Esophagus squamous epithelium (tissue), 4 donors: ENCODE measurements around the gene ATP2B3.

Experiments used
- POLR2A ChIP-seq, 4 donors: fragments of 450-650 bp; IDR thresholded peaks; one replicate each; pipeline ENCODE4 v1.6.1; 2017; ENCODE audit warnings: antibody characterized with exemption in 4 of 4, mild to moderate bottlenecking in 4 of 4, moderate library complexity in 3 of 4
- TF ChIP-seq, protein P1 (sequence below), 6 experiments: fragments of 450-650 bp in 4 of 6; fragments of 200-600 bp in 2 of 6; sonication (generic) in 2 of 6; IDR thresholded peaks; one replicate each; pipeline ENCODE4 v1.5.1; 2016 to 2019; ENCODE audit warnings: antibody characterized with exemption in 6 of 6, mild to moderate bottlenecking in 4 of 6, moderate library complexity in 4 of 6

DNA sequence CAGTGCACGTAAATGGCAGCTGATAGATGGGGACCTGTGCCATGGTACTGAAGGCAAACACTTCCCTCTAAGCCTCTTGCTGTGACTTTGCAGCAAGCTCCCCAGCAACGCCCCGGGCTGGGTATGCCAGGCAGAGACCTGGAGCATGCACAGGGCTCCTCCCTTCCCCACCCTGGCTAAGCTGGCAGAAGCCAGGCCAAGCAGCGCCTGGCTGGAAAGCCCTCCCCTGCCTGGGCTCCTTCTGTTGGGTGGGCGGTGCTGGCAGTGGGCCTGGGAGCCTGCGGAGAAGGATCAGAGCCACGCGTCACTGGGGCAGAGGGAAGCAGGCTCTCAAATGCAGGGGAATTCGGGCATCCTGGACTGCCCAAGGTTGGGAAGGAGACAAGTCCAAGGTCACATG lies 3.6 kb downstream of the ATP2B3 start:
- TF ChIP-seq, protein P1, sequence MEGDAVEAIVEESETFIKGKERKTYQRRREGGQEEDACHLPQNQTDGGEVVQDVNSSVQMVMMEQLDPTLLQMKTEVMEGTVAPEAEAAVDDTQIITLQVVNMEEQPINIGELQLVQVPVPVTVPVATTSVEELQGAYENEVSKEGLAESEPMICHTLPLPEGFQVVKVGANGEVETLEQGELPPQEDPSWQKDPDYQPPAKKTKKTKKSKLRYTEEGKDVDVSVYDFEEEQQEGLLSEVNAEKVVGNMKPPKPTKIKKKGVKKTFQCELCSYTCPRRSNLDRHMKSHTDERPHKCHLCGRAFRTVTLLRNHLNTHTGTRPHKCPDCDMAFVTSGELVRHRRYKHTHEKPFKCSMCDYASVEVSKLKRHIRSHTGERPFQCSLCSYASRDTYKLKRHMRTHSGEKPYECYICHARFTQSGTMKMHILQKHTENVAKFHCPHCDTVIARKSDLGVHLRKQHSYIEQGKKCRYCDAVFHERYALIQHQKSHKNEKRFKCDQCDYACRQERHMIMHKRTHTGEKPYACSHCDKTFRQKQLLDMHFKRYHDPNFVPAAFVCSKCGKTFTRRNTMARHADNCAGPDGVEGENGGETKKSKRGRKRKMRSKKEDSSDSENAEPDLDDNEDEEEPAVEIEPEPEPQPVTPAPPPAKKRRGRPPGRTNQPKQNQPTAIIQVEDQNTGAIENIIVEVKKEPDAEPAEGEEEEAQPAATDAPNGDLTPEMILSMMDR (IDR thresholded peaks at IDR 0.05): no peak
- no peak for TF ChIP-seq POLR2A (IDR thresholded peaks at IDR 0.05)
